Right lobe of liver (tissue), 6 donors: ENCODE data around the gene WDR6. TPM values are rescaled to one million over a fixed set of nuclear protein-coding genes. Genes with fewer than 3 reads are reported as not detected.

ENCODE experiments used
- ATAC-seq, 4 donors: fragments of 200-7000 bp; cut with Tn5 transposase; one replicate each; pipeline ENCODE4 v1.9.1; 2020; ENCODE audit warnings: mild to moderate bottlenecking in 4 of 4, moderate library complexity in 4 of 4
- DNase-seq, 3 donors: peaks; one replicate each; pipeline ENCODE4 v3.0.0-alpha.2; 2020
- H3K27ac ChIP-seq, 3 donors: fragments of 200-600 bp; one replicate each; pipeline ENCODE4 v1.8.0; 2022
- H3K27me3 ChIP-seq, 2 donors: fragments of 200-600 bp; one replicate each; pipeline ENCODE4 v1.8.0; 2022
- H3K36me3 ChIP-seq, 4 donors: fragments of 200-600 bp; sonication (generic) in 1 of 4; one replicate each; pipeline versions ENCODE4 v1.5.1 to v1.8.0; 2017 to 2022; ENCODE audit warnings: control low read depth in 1 of 4
- H3K4me1 ChIP-seq, 4 donors: fragments of 200-600 bp; sonication (generic) in 1 of 4; one replicate each; pipeline versions ENCODE4 v1.5.1 to v1.8.0; 2017 to 2022; ENCODE audit warnings: control low read depth in 1 of 4
- H3K4me3 ChIP-seq, 3 donors: fragments of 200-600 bp; one replicate each; pipeline ENCODE4 v1.8.0; 2022
- H3K9me3 ChIP-seq, 4 donors: fragments of 200-600 bp; sonication (generic) in 1 of 4; one replicate each; pipeline versions ENCODE4 v1.5.1 to v1.8.0; 2017 to 2022; ENCODE audit warnings: control low read depth in 1 of 4
- CTCF ChIP-seq, 4 donors: fragments of 200-600 bp in 3 of 4; fragments of 450-650 bp in 1 of 4; IDR thresholded peaks; one replicate each; pipeline versions ENCODE4 v1.5.1 to v1.8.0; 2016 to 2022; ENCODE audit warnings: antibody characterized with exemption in 4 of 4, mild to moderate bottlenecking in 2 of 4
- POLR2A ChIP-seq: fragments of 450-650 bp; IDR thresholded peaks from one replicate; pipeline ENCODE4 v1.6.1; 2017; ENCODE audit warnings: antibody characterized with exemption, mild to moderate bottlenecking
- whole genome bisulfite sequencing: methylation state at CpG from one replicate; pipeline ENCODE4 v1.1.6; 2018; ENCODE audit warnings: low coverage, low lambda C conversion rate; ENCODE audit not compliant: insufficient coverage; ENCODE audit errors: missing lambda C conversion rate; 5-methylcytosine and 5-hydroxymethylcytosine counted together
- intact Hi-C, 2 donors: fragments of 100-400 bp; cut with DNase I; formaldehyde crosslinking; loops; one replicate each; pipeline versions ENCODE4 v1.11.2 to v1.14.1; 2022
- total RNA-seq, 6 experiments: library from RNA; depleted of rRNA in 2 of 6; stranded (reverse); fragments of >200 nt in 2 of 6; fragmentation: NEBNext Ultra II Directional in 3 of 6; extraction: Animal tissue kit (Norgen Biotek cat#: 25700) in 3 of 6; gene quantifications; one replicate each; pipeline versions ENCODE4 v1.1.0 to v1.2.4, GENCODE V29; 2016 to 2023
- donor health status: DM: no; HTN: yes; CAD: no.
- donor health status: DM: no; HTN: no; CAD: no.
- donor health status: DM: no; HTN: no; CAD: no.
- donor health status: DM: no; HTN: yes; CAD: no.
- donor health status: DM: no; HTN: yes; CAD: no.

Gene WDR6
- total RNA-seq, 6 experiments from 2014 or later = 35.7 to 72.9 (median 65.4) TPM

DNA sequence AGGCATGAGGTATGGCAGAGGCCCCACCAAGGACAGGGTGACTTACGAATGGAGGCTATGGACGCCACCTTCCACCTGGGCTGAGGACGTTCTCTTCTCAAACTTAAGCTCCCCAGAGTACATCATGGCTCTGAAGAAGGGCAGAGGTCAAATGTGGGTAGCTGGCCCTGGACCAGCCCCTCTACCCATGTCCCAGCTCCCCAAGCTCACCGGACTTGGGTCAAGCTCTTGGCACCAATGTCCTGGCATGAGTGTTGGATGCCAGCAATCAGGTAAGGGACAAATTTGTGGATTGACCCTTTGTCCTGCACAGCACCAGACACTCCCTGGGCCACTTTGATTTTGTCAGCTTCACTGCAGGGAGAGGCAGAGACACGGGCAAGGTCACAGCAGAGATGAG is 17.3 kb downstream of the WDR6 start:
- no peak overlapping the region for H3K27ac ChIP-seq
- peaks cover 0 to 27% (median 13%) of the 10 kb centered on the region in 4 donors for H3K4me1 ChIP-seq
- H3K27me3 ChIP-seq = no peaks in the 10 kb centered on the region
- ATAC-seq (no peak), DNase-seq (no peak)
- TF ChIP-seq CTCF (IDR thresholded peaks at IDR 0.05) (no peak), POLR2A (no peak)
- WGBS = 85% methylated on average over 2 of the region's 5 CpGs
- H3K4me3 ChIP-seq = no peak overlapping the region
- H3K9me3 ChIP-seq = no peaks in the 10 kb centered on the region
- H3K36me3 ChIP-seq = peaks cover 0 to 32% (median 14%) of the 10 kb centered on the region in 4 donors
- intact Hi-C loops = no loop called here

- Histone ChIP-seq H3K4me1 (peaks cover 0 to 21% (median 9%) of the 10 kb centered on the region in 4 donors), H3K9me3 (no peaks in the 10 kb centered on the region), H3K36me3 (peaks cover 0 to 33% (median 14%) of the 10 kb centered on the region in 4 donors), H3K4me3 (no peak overlapping the region), H3K27me3 (no peaks in the 10 kb centered on the region), H3K27ac (no peak overlapping the region)
- intact Hi-C loops = no loop called here
- DNase-seq (no peak), ATAC-seq (no peak)
- TF ChIP-seq CTCF (IDR thresholded peaks at IDR 0.05) (no peak), POLR2A (no peak)
- no CpG with 5 or more reads among the region's 13 CpGs for WGBS
Measured at GRCh38 chr3:49025005-49025792, 18.0 kb downstream of the WDR6 start.

DNA sequence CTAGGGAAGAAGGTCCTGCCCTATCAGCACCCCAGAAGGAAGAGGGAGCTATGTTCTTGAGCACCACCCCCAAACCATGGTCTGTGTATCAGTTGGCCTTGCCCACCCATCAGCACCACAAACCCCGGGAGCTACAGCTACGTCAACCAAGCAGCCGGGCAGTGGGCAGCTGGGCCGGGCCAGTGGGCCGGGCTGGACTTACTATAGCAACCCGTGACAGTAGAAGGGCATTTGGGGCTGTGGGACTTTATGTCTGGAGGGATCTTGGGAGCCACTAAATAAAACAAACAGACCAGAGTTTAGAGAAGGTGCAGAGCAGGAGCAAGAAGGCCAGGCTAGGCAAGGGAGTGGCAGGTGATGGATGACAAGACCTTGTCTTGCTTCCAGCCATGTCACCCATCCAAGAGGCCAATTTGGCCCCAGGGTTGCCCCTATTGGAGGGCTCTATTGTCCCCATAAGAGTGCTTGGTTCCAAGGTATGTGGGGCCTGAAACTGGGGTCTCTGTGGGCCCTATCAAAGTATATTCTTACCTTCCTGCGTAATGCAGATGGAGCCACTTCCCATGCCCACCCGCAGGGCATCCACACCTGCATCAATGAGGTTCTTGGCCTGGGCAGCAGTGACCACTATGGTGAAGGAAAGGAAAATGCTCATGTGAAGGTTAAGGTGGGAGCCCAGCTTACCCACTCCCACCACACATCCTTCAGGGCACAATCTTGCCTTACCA is 18.8 kb downstream of the WDR6 start:
- DNase-seq = no peak
- intact Hi-C loops = no loop called here
- TF ChIP-seq CTCF (IDR thresholded peaks at IDR 0.05) (no peak), POLR2A (no peak)
- Histone ChIP-seq H3K4me1 (peaks cover 0 to 17% (median 8%) of the 10 kb centered on the region in 4 donors), H3K27ac (no peak overlapping the region), H3K27me3 (no peaks in the 10 kb centered on the region), H3K9me3 (no peaks in the 10 kb centered on the region), H3K36me3 (peaks cover 0 to 39% (median 14%) of the 10 kb centered on the region in 4 donors), H3K4me3 (no peak overlapping the region)
- ATAC-seq = no peak
- 95% methylated on average over 6 of the region's 8 CpGs for WGBS

- Histone ChIP-seq H3K4me3 (no peak overlapping the region), H3K36me3 (peaks cover 0 to 44% (median 14%) of the 10 kb centered on the region in 4 donors), H3K4me1 (peaks cover 0 to 17% (median 8%) of the 10 kb centered on the region in 4 donors), H3K9me3 (no peaks in the 10 kb centered on the region), H3K27ac (no peak overlapping the region), H3K27me3 (no peaks in the 10 kb centered on the region)
- intact Hi-C loops = no loop called here
- DNase-seq (no peak), ATAC-seq (no peak)
- WGBS = 100% methylated on average over 2 of the region's 3 CpGs
- TF ChIP-seq POLR2A (no peak), CTCF (IDR thresholded peaks at IDR 0.05) (no peak)
Measured at GRCh38 chr3:49026536-49026935, 19.3 kb downstream of the WDR6 start.
